HG03354 (cell line): ENCODE results near the gene CCDC88B.

Source experiments
- ATAC-seq: cut with Tn5 transposase; IDR thresholded peaks from one replicate; pipeline ENCODE4 v1.9.1; 2021; ENCODE audit warnings: mild to moderate bottlenecking; ENCODE audit not compliant: unreplicated experiment, poor library complexity, severe bottlenecking

The CCDC88B gene, protein sequence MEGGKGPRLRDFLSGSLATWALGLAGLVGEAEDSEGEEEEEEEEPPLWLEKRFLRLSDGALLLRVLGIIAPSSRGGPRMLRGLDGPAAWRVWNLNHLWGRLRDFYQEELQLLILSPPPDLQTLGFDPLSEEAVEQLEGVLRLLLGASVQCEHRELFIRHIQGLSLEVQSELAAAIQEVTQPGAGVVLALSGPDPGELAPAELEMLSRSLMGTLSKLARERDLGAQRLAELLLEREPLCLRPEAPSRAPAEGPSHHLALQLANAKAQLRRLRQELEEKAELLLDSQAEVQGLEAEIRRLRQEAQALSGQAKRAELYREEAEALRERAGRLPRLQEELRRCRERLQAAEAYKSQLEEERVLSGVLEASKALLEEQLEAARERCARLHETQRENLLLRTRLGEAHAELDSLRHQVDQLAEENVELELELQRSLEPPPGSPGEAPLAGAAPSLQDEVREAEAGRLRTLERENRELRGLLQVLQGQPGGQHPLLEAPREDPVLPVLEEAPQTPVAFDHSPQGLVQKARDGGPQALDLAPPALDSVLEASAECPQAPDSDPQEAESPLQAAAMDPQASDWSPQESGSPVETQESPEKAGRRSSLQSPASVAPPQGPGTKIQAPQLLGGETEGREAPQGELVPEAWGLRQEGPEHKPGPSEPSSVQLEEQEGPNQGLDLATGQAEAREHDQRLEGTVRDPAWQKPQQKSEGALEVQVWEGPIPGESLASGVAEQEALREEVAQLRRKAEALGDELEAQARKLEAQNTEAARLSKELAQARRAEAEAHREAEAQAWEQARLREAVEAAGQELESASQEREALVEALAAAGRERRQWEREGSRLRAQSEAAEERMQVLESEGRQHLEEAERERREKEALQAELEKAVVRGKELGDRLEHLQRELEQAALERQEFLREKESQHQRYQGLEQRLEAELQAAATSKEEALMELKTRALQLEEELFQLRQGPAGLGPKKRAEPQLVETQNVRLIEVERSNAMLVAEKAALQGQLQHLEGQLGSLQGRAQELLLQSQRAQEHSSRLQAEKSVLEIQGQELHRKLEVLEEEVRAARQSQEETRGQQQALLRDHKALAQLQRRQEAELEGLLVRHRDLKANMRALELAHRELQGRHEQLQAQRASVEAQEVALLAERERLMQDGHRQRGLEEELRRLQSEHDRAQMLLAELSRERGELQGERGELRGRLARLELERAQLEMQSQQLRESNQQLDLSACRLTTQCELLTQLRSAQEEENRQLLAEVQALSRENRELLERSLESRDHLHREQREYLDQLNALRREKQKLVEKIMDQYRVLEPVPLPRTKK (N-terminal part only)

GRCh38 chr11:64339754-64340408 is at the start of gene CCDC88B:
Gene CCDC88B (plus strand): TSS chr11:64340204. CDS start chr11:64340267, 63 bp downstream.
- peak; percentile 59 for ATAC-seq

DNA sequence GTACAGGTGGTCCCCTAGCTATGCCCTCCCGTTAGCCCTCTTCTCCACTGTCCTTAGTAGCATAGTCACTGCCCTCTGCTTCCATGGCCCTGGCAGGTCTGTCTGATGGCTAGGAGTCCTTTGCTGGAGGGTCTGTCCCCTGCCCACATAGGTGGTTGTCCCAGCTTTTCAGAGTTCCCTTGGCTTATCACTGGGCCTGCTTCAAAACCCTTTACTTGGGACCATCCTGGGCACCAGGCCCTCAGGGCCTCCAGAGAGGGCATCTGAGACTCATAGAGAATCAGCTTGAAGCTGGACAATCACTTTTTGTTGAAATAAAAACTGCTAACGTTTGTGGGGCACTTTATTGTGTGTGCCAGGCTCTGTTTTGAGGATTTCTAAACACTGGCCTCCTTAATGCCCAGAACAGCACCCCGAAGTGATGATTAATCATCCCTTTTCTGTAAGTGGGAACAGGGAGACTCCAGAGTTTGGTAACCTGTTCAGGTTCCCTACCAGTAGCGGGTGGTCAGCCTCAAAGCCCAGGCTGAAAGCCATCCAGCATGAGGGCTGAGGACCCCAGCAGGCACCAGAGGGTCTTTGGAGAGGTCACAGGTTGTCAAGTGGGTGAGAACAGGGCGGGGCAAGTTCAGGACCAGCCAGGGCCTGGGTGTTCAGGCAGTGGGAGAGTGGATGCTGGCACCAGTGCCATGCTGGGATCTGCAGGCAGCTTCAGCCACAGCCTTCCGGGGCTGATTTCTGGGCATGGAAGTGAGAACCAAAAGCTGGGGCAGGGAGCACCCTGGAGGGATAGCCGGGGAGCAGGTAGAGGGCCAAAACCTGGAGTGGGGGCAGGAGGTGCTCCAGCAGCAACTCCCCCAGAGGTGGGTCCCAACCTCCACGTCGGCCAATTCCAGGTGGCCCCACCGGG is 49.4 kb upstream of the CCDC88B start:
- no peak for ATAC-seq

GRCh38 chr11:64291262-64291751 is 48.7 kb upstream of the CCDC88B start, which contains the start of gene KCNK4:
Gene KCNK4 (plus strand): TSS chr11:64291302. CDS start chr11:64293019, 1,717 bp downstream.
- ATAC-seq, result no peak

- no peak for ATAC-seq
These were observed 48.1 kb upstream of the CCDC88B start for GRCh38 chr11:64291752-64292459.

- no peak for ATAC-seq
These were observed 47.3 kb upstream of the CCDC88B start for GRCh38 chr11:64292460-64293254.

GRCh38 chr11:64294774-64295173 is 45.2 kb upstream of the CCDC88B start:
- ATAC-seq, result no peak

DNA sequence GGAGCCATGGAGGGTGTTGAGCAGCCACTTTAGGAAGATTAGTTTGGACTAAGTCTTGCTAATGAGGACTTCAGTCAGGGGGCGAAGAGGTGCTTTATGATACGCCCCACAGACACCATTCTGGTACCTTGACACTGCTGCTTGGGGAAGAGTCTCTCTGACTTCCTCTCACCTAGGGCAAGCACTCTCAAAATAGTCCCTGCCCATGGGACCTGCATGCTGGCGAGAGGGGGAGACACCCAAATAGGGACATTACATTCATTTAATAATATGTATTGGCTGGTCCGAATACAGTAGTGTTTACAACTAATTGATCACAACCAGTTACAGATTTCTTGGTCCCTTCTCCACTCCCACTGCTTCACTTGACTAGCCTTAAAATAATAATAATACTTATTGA is 44.2 kb upstream of the CCDC88B start:
- ATAC-seq, result no peak

GRCh38 chr11:64296236-64296635 is 43.8 kb upstream of the CCDC88B start:
- no peak for ATAC-seq

DNA sequence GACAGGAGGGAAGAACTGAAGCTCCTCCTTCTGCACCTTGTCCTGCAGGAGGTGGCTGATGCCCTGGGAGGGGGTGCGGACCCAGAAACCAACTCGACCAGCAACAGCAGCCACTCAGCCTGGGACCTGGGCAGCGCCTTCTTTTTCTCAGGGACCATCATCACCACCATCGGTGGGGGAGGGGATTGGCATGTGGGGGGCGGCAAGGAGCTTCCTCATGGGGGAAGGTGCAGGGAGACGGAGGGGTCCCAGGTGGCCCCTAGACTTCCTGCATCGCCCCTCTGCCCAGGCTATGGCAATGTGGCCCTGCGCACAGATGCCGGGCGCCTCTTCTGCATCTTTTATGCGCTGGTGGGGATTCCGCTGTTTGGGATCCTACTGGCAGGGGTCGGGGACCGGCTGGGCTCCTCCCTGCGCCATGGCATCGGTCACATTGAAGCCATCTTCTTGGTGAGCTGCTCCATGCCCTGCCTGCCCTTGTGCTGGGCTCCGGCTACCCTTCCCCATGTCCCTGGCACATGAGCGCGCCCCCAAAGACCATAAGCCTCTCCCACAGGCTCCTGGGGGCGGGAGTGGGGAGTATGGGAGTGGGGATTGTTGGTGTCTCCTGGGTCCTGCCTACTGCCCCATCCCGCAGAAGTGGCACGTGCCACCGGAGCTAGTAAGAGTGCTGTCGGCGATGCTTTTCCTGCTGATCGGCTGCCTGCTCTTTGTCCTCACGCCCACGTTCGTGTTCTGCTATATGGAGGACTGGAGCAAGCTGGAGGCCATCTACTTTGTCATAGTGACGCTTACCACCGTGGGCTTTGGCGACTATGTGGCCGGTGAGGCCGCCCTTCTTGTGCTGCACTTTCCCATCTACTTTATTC is 42.9 kb upstream of the CCDC88B start:
- no peak for ATAC-seq

- no peak for ATAC-seq
These were observed 42.2 kb upstream of the CCDC88B start for GRCh38 chr11:64297699-64298358.

- ATAC-seq, result no peak
These were observed 40.8 kb upstream of the CCDC88B start for GRCh38 chr11:64298966-64299846.

DNA sequence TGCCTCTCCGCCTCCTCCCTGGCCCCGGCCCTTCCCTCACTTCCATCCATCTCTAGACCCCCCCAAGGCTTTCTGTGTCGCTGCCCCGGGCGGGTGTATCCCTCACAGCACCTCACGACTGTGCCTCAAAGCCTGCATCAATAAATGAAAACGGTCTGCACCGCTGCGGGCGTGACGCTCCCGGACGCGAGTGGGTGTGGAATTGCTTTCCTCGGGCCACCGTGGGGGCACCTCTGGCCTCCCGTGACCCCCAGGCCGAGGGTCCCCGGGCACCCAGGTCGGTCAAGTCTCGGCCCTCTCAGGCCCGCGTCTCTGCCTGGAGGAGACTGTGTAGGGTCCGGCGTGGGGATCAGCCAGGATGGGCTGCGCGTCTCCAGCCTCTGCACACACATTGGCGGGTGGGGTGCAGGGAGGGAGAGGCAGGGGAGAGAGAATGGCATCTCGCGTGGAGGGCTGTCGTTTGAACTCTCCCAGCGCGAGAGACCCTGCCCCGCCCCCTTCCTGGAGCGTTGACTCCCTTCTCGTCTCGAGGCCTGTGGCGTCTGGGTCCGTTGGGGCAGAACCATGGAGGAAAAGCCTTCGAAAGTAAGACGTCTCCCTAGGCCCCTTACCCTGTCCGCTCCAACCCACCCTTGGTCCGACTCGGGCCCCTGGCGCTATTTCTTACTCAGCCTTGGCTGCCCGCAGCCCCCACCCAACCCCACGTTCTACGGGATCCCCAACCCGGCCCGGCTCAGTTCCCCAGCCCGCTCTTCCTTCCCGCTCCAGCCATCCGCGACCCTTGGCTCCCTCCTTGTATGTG is 40.0 kb upstream of the CCDC88B start, which contains the start of gene CATSPERZ:
CATSPERZ (plus strand) TSS at position 512 of the 802 bp plus-strand sequence; CDS start at position 565, 53 bp downstream.
- no peak for ATAC-seq
